OCI-LY3 (cell line): ENCODE data around the gene TBC1D21.

ENCODE experiments used
- H2AFZ ChIP-seq: fragments of 200-600, 300-600 bp; shearing (Covaris generic); 2 replicates; pipeline ENCODE4 v1.6.0; 2014; ENCODE audit warnings: antibody characterized with exemption, low read depth, low read length
- H3K27ac ChIP-seq: fragments of 200-600, 300-600 bp; sonication (generic); 2 replicates; pipeline ENCODE4 v1.5.1; 2014; ENCODE audit warnings: mild to moderate bottlenecking, low read length, moderate library complexity, mixed read lengths
- H3K27me3 ChIP-seq: fragments of 200-600, 300-600 bp; sonication (generic); 2 replicates; pipeline ENCODE4 v1.6.1; 2014; ENCODE audit warnings: low read depth, low read length, mixed read lengths
- H3K36me3 ChIP-seq: fragments of 200-600, 300-600 bp; sonication (generic); replicated peaks from 2 replicates; pipeline ENCODE3; 2014; ENCODE audit warnings: low read depth, low read length, mixed read lengths
- H3K4me1 ChIP-seq: fragments of 300-600, 200-600 bp; sonication (generic); 2 replicates; pipeline ENCODE4 v1.6.1; 2014; ENCODE audit warnings: low read length, mixed read lengths
- H3K4me2 ChIP-seq: fragments of 200-600, 300-600 bp; sonication (generic); 2 replicates; pipeline ENCODE4 v1.6.1; 2014; ENCODE audit warnings: low read length, mixed read lengths
- H3K4me3 ChIP-seq: fragments of 300-600, 200-600 bp; sonication (generic); 2 replicates; pipeline ENCODE4 v1.5.1; 2014; ENCODE audit warnings: antibody characterized with exemption, mild to moderate bottlenecking, low read length, moderate library complexity
- H3K79me2 ChIP-seq: fragments of 300-600, 200-600 bp; shearing (Covaris generic); 2 replicates; pipeline ENCODE4 v1.6.1; 2014; ENCODE audit warnings: mild to moderate bottlenecking, low read length, mixed read lengths
- H3K9ac ChIP-seq: fragments of 300-600, 200-600 bp; shearing (Covaris generic); 2 replicates; pipeline ENCODE4 v1.6.0; 2014; ENCODE audit warnings: mild to moderate bottlenecking, low read length, moderate library complexity
- H3K9me3 ChIP-seq: fragments of 200-600, 300-600 bp; shearing (Covaris generic); 2 replicates; pipeline ENCODE4 v1.6.1; 2014; ENCODE audit warnings: low read length, mixed read lengths; ENCODE audit not compliant: insufficient read depth
- H4K20me1 ChIP-seq: fragments of 200-600, 300-600 bp; sonication (generic); 2 replicates; pipeline ENCODE4 v1.6.1; 2016; ENCODE audit warnings: low read length, mixed read lengths; ENCODE audit not compliant: insufficient read depth
- CTCF ChIP-seq: fragments of 200-600, 300-600 bp; sonication (generic); IDR thresholded peaks from 2 replicates; pipeline ENCODE4 v1.5.1; 2014; ENCODE audit warnings: antibody characterized with exemption, low read length, low read depth
- EZH2phosphoT487 ChIP-seq: fragments of 200-600 bp; shearing (Covaris generic); IDR thresholded peaks from 2 replicates; pipeline ENCODE4 v1.6.1; 2018; ENCODE audit warnings: antibody characterized with exemption, mixed run types, low read depth

Gene TBC1D21

GRCh38 chr15:73912030-73912596, 38.7 kb downstream of the TBC1D21 start:
- no peaks in the 10 kb centered on the region for H3K79me2 ChIP-seq
- H3K4me1 ChIP-seq: peaks cover 3% of the 10 kb centered on the region; the same call in 1 of the 2 replicates
- H3K4me2 ChIP-seq: no peak overlapping the region
- TF ChIP-seq CTCF (no peak), EZH2phosphoT487 (no peak)
- no peaks in the 10 kb centered on the region for H3K9me3 ChIP-seq
- no peak overlapping the region for H2AFZ ChIP-seq
- no peaks in the 10 kb centered on the region for H3K36me3 ChIP-seq
- H3K9ac ChIP-seq: no peak overlapping the region
- H3K27me3 ChIP-seq: peaks cover 50% of the 10 kb centered on the region
- H3K4me3 ChIP-seq: no peak overlapping the region
- H4K20me1 ChIP-seq: no peaks in the 10 kb centered on the region
- H3K27ac ChIP-seq: no peak overlapping the region

- peaks cover 50% of the 10 kb centered on the region for H3K27me3 ChIP-seq
- no peaks in the 10 kb centered on the region for H3K9me3 ChIP-seq
- H3K79me2 ChIP-seq: no peaks in the 10 kb centered on the region
- no peak overlapping the region for H3K4me2 ChIP-seq
- H3K9ac ChIP-seq: no peak overlapping the region
- no peak overlapping the region for H3K27ac ChIP-seq
- no peaks in the 10 kb centered on the region for H3K36me3 ChIP-seq
- no peaks in the 10 kb centered on the region for H3K4me1 ChIP-seq
- no peak overlapping the region for H3K4me3 ChIP-seq
- no peaks in the 10 kb centered on the region for H4K20me1 ChIP-seq
- H2AFZ ChIP-seq: no peak overlapping the region
- TF ChIP-seq EZH2phosphoT487 (no peak), CTCF (no peak)
These were observed 40.8 kb downstream of the TBC1D21 start for GRCh38 chr15:73914145-73914544.

DNA sequence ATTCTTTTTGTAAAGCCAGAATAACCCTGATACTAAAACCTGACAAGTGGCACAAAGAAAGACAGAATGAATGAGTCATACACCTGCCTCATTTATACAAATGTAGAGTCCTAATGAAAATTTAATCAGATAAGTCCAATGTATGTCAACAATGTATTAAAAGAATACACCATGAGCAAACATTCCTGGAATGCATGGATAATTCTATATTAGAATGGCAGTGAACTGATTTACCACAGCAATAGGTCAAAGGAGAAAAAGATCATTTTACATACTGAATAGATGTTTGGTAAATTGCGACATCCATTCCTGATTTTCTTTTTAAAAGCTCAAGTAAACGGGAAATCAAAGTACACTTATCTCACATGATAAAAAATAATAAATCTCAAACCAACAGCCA, 41.7 kb downstream of the TBC1D21 start:
- TF ChIP-seq EZH2phosphoT487 (no peak), CTCF (no peak)
- H3K4me1 ChIP-seq: peaks cover under 1% of the 10 kb centered on the region
- no peak overlapping the region for H3K9ac ChIP-seq
- no peaks in the 10 kb centered on the region for H3K79me2 ChIP-seq
- H4K20me1 ChIP-seq: no peaks in the 10 kb centered on the region
- H3K4me3 ChIP-seq: no peak overlapping the region
- no peak overlapping the region for H3K4me2 ChIP-seq
- H3K36me3 ChIP-seq: no peaks in the 10 kb centered on the region
- no peaks in the 10 kb centered on the region for H3K9me3 ChIP-seq
- no peak overlapping the region for H2AFZ ChIP-seq
- peaks cover 50% of the 10 kb centered on the region for H3K27me3 ChIP-seq
- no peak overlapping the region for H3K27ac ChIP-seq

GRCh38 chr15:73918784-73919183, 45.4 kb downstream of the TBC1D21 start:
- Histone ChIP-seq H3K4me1 (peaks cover 9% of the 10 kb centered on the region), H3K79me2 (no peaks in the 10 kb centered on the region), H2AFZ (no peak overlapping the region), H3K4me2 (no peak overlapping the region), H3K4me3 (no peak overlapping the region), H3K27ac (no peak overlapping the region), H3K9ac (no peak overlapping the region), H4K20me1 (no peaks in the 10 kb centered on the region), H3K9me3 (no peaks in the 10 kb centered on the region), H3K36me3 (no peaks in the 10 kb centered on the region), H3K27me3 (peaks cover 18% of the 10 kb centered on the region; the same call in 1 of the 2 replicates)
- no peak for TF ChIP-seq CTCF
- TF ChIP-seq EZH2phosphoT487: no peak
